CD4-positive, alpha-beta T cell treated with Interferon gamma for 1 hour (primary cell): ENCODE results near the gene REEP6.
"Not testable (repeated sequence)": the region's sequence is repeated elsewhere in the genome, so short reads cannot be mapped to it uniquely, and the experiment has no call there.

Experiments
- DNase-seq: peaks from one replicate; pipeline ENCODE4 v3.0.0-alpha.2; 2020

Gene REEP6

GRCh38 chr19:1526066-1526778 lies 35.2 kb downstream of the REEP6 start:
- no peak for DNase-seq

GRCh38 chr19:1526979-1527649 lies 36.1 kb downstream of the REEP6 start:
- DNase-seq = no peak

- DNase-seq = no peak
Measured at GRCh38 chr19:1527650-1528309, 36.8 kb downstream of the REEP6 start.

- DNase-seq = no peak
Measured at GRCh38 chr19:1528596-1529429, 37.8 kb downstream of the REEP6 start.

GRCh38 chr19:1529430-1529816 lies 38.4 kb downstream of the REEP6 start:
- no peak for DNase-seq

GRCh38 chr19:1530856-1531255 lies 39.9 kb downstream of the REEP6 start:
- DNase-seq = not testable (repeated sequence)

- DNase-seq = no peak
Measured at GRCh38 chr19:1531587-1531986, 40.6 kb downstream of the REEP6 start.

- DNase-seq = no peak
Measured at GRCh38 chr19:1532003-1532402, 41.0 kb downstream of the REEP6 start.

GRCh38 chr19:1533510-1534150 lies 42.6 kb downstream of the REEP6 start:
- no peak for DNase-seq

GRCh38 chr19:1534972-1535371 lies 44.0 kb downstream of the REEP6 start:
- DNase-seq = no peak

GRCh38 chr19:1535699-1536098 lies 44.7 kb downstream of the REEP6 start:
- not testable (repeated sequence) for DNase-seq

- DNase-seq = no peak
Measured at GRCh38 chr19:1538978-1539377, 48.0 kb downstream of the REEP6 start.

GRCh38 chr19:1539749-1540148 lies 48.8 kb downstream of the REEP6 start:
- DNase-seq = not testable (repeated sequence)

- no peak for DNase-seq
Measured at GRCh38 chr19:1540365-1540925, 49.5 kb downstream of the REEP6 start.
